Glomerular endothelial cell (primary cell): ENCODE results near the gene ZNF430. TPM values are rescaled to one million over a fixed set of nuclear protein-coding genes. Genes with fewer than 3 reads are reported as not detected.

Source experiments
- total RNA-seq: library from RNA; depleted of rRNA; stranded (reverse); fragments of >200 nt; gene quantifications from 2 replicates; pipeline ENCODE4 v1.2.3, GENCODE V29; 2015

Gene ZNF430
- total RNA-seq, 1 donor from 2014 or later, result 6.4 TPM

Other genes starting within 250 kb of the ZNF430 start
- gene ZNF66, start 244.4 kb upstream of the ZNF430 start, total RNA-seq, result 2.5 and 5.3 TPM in 2 replicates
- 7.8 and 14.1 TPM in 2 replicates for gene ZNF85, start 97.4 kb upstream of the ZNF430 start, total RNA-seq
- 2.9 and 5.8 TPM in 2 replicates for gene ZNF714, start 61.5 kb downstream of the ZNF430 start, total RNA-seq
- 3.8 and 4.6 TPM in 2 replicates for gene ZNF431, start 121.4 kb downstream of the ZNF430 start, total RNA-seq